ENCODE results near the gene RABGGTA.

The RABGGTA gene

GRCh38 chr14:24260026-24260779 is 11.2 kb downstream of the RABGGTA start:
- TF ChIP-seq CTCF (IDR thresholded peaks at IDR 0.05; ENCODE audit: borderline replicate concordance, insufficient read depth, low read depth, low read length): no peak
- no peak overlapping the region for H3K4me3 ChIP-seq (ENCODE audit: low read depth, low read length)

- TF ChIP-seq CTCF (IDR thresholded peaks at IDR 0.05; ENCODE audit: borderline replicate concordance, insufficient read depth, low read depth, low read length): no peak
- H3K4me3 ChIP-seq (ENCODE audit: low read depth, low read length): no peak overlapping the region
Measured at GRCh38 chr14:24259282-24260025, 11.9 kb downstream of the RABGGTA start.

- TF ChIP-seq CTCF (IDR thresholded peaks at IDR 0.05; ENCODE audit: borderline replicate concordance, insufficient read depth, low read depth, low read length): no peak
Measured at GRCh38 chr14:24258548-24259265, 12.7 kb downstream of the RABGGTA start.

DNA sequence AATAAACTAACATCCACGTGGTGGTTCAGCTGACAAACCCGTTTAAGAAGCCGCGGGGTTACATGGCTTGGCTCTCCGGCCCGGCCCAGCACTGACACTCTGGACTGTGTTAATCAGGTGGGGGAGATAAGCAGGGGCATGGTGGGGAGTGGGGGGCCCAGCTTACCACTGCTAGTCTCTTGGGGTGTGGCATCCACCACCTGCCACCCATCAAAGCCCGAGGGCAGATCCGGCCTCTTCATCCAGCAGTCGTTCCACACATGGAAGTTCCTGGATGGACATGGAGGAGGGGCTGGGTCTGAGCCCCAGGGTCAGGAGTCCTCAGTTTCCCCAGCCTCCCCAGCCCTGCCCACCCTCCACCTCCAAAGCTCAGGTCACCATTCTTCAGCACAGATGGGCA is 13.3 kb downstream of the RABGGTA start:
- no peak for TF ChIP-seq CTCF (IDR thresholded peaks at IDR 0.05; ENCODE audit: borderline replicate concordance, insufficient read depth, low read depth, low read length)
- H3K4me3 ChIP-seq (ENCODE audit: low read depth, low read length): no peak overlapping the region

More at GRCh38 chr14:24258548-24259265, 12.7 kb downstream of the RABGGTA start:
- no peak overlapping the region for H3K4me3 ChIP-seq (ENCODE audit: low read depth, low read length)

DNA sequence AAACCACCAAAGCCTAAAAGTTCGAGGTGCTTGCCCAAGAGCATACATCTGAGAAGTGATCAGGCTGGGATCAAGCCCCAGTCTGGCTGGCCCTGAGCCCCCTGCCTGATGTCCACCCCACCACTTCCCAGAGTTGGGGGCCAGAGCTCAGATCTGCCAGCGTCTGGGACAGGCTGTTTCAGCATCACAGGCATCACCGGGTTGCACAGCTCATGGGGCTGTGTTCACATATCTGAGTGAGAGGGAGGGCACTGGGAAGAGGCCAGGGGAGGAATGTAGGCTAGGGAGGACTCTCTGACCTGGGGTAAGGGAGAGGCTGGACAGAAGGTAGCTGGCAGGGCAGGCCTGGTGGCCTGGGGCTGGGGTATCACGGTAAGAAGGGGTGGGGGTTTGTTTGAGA is 14.4 kb downstream of the RABGGTA start:
- no peak overlapping the region for H3K4me3 ChIP-seq (ENCODE audit: low read depth, low read length)
- TF ChIP-seq CTCF (IDR thresholded peaks at IDR 0.05; ENCODE audit: borderline replicate concordance, insufficient read depth, low read depth, low read length): no peak

- TF ChIP-seq CTCF (IDR thresholded peaks at IDR 0.05; ENCODE audit: borderline replicate concordance, insufficient read depth, low read depth, low read length): no peak
- no peak overlapping the region for H3K4me3 ChIP-seq (ENCODE audit: low read depth, low read length)
Measured at GRCh38 chr14:24255931-24256711, 15.3 kb downstream of the RABGGTA start.
